ENCODE measurements around the gene RPS6KA1.
A peak's percentile ranks its signal among the peaks of the same experiment; 100 is the strongest.

Gene RPS6KA1

DNA sequence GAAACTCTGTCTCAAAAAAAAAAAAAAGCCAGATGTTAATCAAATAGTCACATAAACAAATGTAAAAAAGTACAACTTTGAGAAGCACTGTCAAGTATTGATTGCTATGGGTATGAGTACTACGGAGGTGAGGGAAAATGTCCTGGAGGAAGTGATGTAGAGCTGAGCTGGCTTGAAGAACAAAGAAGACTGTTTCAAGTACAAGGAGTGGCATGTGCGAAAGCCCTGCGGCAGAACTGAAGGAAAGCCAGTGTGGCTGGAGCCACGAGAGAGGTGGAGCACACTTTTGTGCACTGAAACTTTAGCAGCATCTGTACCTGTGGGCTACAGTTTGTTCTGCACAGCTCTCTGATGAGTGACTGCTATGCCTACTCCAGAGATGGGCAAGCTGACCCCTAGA is 5.4 kb upstream of the RPS6KA1 start:
- Histone ChIP-seq H3K27ac (ENCODE audit: low read depth, low read length) (no peak overlapping the region), H4K8ac (ENCODE audit: low read depth, low read length) (no peak overlapping the region), H3K18ac (ENCODE audit: low read length) (no peak overlapping the region), H2BK5ac (ENCODE audit: low read length) (no peak overlapping the region), H3K36me3 (ENCODE audit: control insufficient read depth, insufficient read depth, low read length) (no peaks in the 10 kb centered on the region), H4K5ac (ENCODE audit: low read length) (no peak overlapping the region), H2AK5ac (ENCODE audit: low read length) (no peak overlapping the region), H3K9ac (ENCODE audit: low read length) (no peak overlapping the region), H3K4ac (ENCODE audit: low read depth, low read length) (no peak overlapping the region), H3K79me2 (ENCODE audit: control insufficient read depth, insufficient read depth, low read length) (no peaks in the 10 kb centered on the region), H3K23ac (ENCODE audit: low read length) (no peak overlapping the region), H3K79me1 (ENCODE audit: low read length) (no peaks in the 10 kb centered on the region), H3K4me1 (ENCODE audit: control insufficient read depth, low read depth, low read length) (no peaks in the 10 kb centered on the region), H3K4me2 (ENCODE audit: low read length) (no peak overlapping the region), H2BK120ac (ENCODE audit: low read depth, low read length) (no peak overlapping the region), H3K56ac (ENCODE audit: low read length) (no peak overlapping the region), H3K4me3 (ENCODE audit: low read length) (no peak overlapping the region), H2BK15ac (replicated peaks; ENCODE audit: low read depth) (no peak overlapping the region), H3K27me3 (ENCODE audit: insufficient read depth, low read length, poor library complexity) (no peaks in the 10 kb centered on the region)
- WGBS (ENCODE audit: extremely low coverage, insufficient coverage, low lambda C conversion rate), result no CpG with 5 or more reads among the region's 4 CpGs
- no peak for DNase-seq

DNA sequence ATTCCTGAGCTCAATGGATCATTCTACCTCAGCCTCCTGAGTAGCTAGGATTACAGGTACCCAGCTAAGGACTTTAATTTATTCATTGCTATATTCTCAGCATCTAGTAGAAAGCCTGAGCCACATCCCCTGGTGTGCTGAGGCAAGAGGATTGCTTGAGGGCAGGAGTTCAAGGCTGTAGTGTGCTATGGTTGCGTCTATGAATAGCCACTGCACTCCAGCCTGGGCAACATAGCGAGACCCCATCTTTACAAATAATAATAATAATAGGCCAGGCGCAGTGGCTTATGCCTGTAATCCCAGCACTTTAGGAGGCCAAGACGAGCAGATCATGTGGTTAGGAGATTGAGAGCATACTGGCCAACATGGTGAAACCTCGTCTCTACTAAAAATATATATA is 3.3 kb upstream of the RPS6KA1 start:
- no peaks in the 10 kb centered on the region for H3K79me2 ChIP-seq (ENCODE audit: control insufficient read depth, insufficient read depth, low read length)
- H3K36me3 ChIP-seq (ENCODE audit: control insufficient read depth, insufficient read depth, low read length), result no peaks in the 10 kb centered on the region
- no peak overlapping the region for H3K9ac ChIP-seq (ENCODE audit: low read length)
- no peak for DNase-seq
- no peak overlapping the region for H3K4me2 ChIP-seq (ENCODE audit: low read length)
- H4K5ac ChIP-seq (ENCODE audit: low read length), result no peak overlapping the region
- H2BK15ac ChIP-seq (replicated peaks; ENCODE audit: low read depth), result no peak overlapping the region
- no peak overlapping the region for H2BK5ac ChIP-seq (ENCODE audit: low read length)
- no peak overlapping the region for H3K4ac ChIP-seq (ENCODE audit: low read depth, low read length)
- no peak overlapping the region for H3K27ac ChIP-seq (ENCODE audit: low read depth, low read length)
- H2BK120ac ChIP-seq (ENCODE audit: low read depth, low read length), result no peak overlapping the region
- no peak overlapping the region for H3K23ac ChIP-seq (ENCODE audit: low read length)
- no peaks in the 10 kb centered on the region for H3K27me3 ChIP-seq (ENCODE audit: insufficient read depth, low read length, poor library complexity)
- H3K56ac ChIP-seq (ENCODE audit: low read length), result no peak overlapping the region
- no peak overlapping the region for H3K4me3 ChIP-seq (ENCODE audit: low read length)
- H3K79me1 ChIP-seq (ENCODE audit: low read length), result peaks cover 7% of the 10 kb centered on the region
- H3K4me1 ChIP-seq (ENCODE audit: control insufficient read depth, low read depth, low read length), result peaks cover 6% of the 10 kb centered on the region
- WGBS (ENCODE audit: extremely low coverage, insufficient coverage, low lambda C conversion rate), result no CpG with 5 or more reads among the region's 5 CpGs
- H2AK5ac ChIP-seq (ENCODE audit: low read length), result no peak overlapping the region
- no peak overlapping the region for H4K8ac ChIP-seq (ENCODE audit: low read depth, low read length)
- H3K18ac ChIP-seq (ENCODE audit: low read length), result no peak overlapping the region

DNA sequence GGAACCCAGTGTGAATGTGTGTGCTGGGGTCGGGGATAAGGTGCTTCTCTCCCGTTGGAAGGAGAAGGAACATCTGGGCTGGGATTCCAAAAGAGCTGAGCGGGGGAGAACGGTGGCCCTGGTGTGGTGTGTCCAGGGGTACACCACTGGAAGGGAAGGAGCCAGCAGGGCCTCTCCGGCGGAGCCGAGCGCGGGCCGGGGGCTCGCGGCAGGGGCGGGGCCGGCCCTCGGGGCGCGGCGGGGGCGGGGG is 231 bp upstream of the RPS6KA1 start:
- Histone ChIP-seq H3K4me1 (ENCODE audit: control insufficient read depth, low read depth, low read length) (peaks cover 8% of the 10 kb centered on the region), H3K27me3 (ENCODE audit: insufficient read depth, low read length, poor library complexity) (no peaks in the 10 kb centered on the region), H3K18ac (ENCODE audit: low read length) (peak overlapping the region; percentile 21), H2BK5ac (ENCODE audit: low read length) (no peak overlapping the region), H3K27ac (ENCODE audit: low read depth, low read length) (no peak overlapping the region), H2BK15ac (replicated peaks; ENCODE audit: low read depth) (no peak overlapping the region), H2BK120ac (ENCODE audit: low read depth, low read length) (peak overlapping the region; percentile 64), H3K23ac (ENCODE audit: low read length) (no peak overlapping the region), H3K9ac (ENCODE audit: low read length) (peak overlapping the region; percentile 73), H3K56ac (ENCODE audit: low read length) (peak overlapping the region; percentile 80), H3K4me2 (ENCODE audit: low read length) (peak overlapping the region; percentile 37), H4K8ac (ENCODE audit: low read depth, low read length) (no peak overlapping the region), H4K5ac (ENCODE audit: low read length) (no peak overlapping the region), H3K4ac (ENCODE audit: low read depth, low read length) (no peak overlapping the region), H3K36me3 (ENCODE audit: control insufficient read depth, insufficient read depth, low read length) (no peaks in the 10 kb centered on the region), H2AK5ac (ENCODE audit: low read length) (no peak overlapping the region), H3K4me3 (ENCODE audit: low read length) (no peak overlapping the region), H3K79me2 (ENCODE audit: control insufficient read depth, insufficient read depth, low read length) (peaks cover 4% of the 10 kb centered on the region), H3K79me1 (ENCODE audit: low read length) (peaks cover 13% of the 10 kb centered on the region)
- peak; percentile 48 for DNase-seq
- no CpG with 5 or more reads among the region's 19 CpGs for WGBS (ENCODE audit: extremely low coverage, insufficient coverage, low lambda C conversion rate)

DNA sequence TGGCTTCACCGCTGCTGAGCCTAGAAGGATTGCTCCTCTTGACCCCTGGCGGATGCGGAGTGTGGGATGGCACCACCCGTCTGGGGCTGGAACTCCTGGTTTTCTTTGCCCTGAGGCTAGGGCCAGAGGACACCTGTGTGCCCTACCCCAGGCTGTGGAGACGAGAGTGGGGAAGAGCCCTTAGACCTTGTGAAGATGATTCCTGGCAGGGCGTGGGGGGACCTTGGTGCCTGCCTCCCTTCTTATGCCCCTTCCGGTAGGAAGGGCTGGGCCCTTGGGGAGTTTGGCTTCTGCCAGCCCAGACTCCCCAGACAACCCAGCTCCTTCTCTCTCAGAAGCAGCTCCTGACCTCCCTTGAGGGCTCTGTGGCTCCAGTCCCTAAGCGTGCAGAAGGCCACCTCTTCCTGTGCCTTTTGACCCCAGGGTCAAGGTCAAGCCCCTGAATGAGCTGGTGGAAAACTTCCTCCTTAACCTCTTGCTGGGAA is 891 bp downstream of the RPS6KA1 start:
- no CpG with 5 or more reads among the region's 8 CpGs for WGBS (ENCODE audit: extremely low coverage, insufficient coverage, low lambda C conversion rate)
- Histone ChIP-seq H2BK5ac (ENCODE audit: low read length) (no peak overlapping the region), H3K18ac (ENCODE audit: low read length) (no peak overlapping the region), H3K4me1 (ENCODE audit: control insufficient read depth, low read depth, low read length) (peaks cover 8% of the 10 kb centered on the region), H3K56ac (ENCODE audit: low read length) (peak overlapping the region; percentile 89), H3K36me3 (ENCODE audit: control insufficient read depth, insufficient read depth, low read length) (no peaks in the 10 kb centered on the region), H3K23ac (ENCODE audit: low read length) (peak overlapping the region; percentile 80), H4K8ac (ENCODE audit: low read depth, low read length) (no peak overlapping the region), H3K4ac (ENCODE audit: low read depth, low read length) (no peak overlapping the region), H2BK15ac (replicated peaks; ENCODE audit: low read depth) (no peak overlapping the region), H4K5ac (ENCODE audit: low read length) (no peak overlapping the region), H3K4me3 (ENCODE audit: low read length) (peak overlapping the region; percentile 81), H2BK120ac (ENCODE audit: low read depth, low read length) (no peak overlapping the region), H2AK5ac (ENCODE audit: low read length) (peak overlapping the region; percentile 74), H3K27me3 (ENCODE audit: insufficient read depth, low read length, poor library complexity) (no peaks in the 10 kb centered on the region), H3K9ac (ENCODE audit: low read length) (peak overlapping the region; percentile 85), H3K4me2 (ENCODE audit: low read length) (peak overlapping the region; percentile 95), H3K79me1 (ENCODE audit: low read length) (peaks cover 15% of the 10 kb centered on the region), H3K79me2 (ENCODE audit: control insufficient read depth, insufficient read depth, low read length) (peaks cover 6% of the 10 kb centered on the region), H3K27ac (ENCODE audit: low read depth, low read length) (peak overlapping the region; percentile 32)
- peak; percentile 32 for DNase-seq

DNA sequence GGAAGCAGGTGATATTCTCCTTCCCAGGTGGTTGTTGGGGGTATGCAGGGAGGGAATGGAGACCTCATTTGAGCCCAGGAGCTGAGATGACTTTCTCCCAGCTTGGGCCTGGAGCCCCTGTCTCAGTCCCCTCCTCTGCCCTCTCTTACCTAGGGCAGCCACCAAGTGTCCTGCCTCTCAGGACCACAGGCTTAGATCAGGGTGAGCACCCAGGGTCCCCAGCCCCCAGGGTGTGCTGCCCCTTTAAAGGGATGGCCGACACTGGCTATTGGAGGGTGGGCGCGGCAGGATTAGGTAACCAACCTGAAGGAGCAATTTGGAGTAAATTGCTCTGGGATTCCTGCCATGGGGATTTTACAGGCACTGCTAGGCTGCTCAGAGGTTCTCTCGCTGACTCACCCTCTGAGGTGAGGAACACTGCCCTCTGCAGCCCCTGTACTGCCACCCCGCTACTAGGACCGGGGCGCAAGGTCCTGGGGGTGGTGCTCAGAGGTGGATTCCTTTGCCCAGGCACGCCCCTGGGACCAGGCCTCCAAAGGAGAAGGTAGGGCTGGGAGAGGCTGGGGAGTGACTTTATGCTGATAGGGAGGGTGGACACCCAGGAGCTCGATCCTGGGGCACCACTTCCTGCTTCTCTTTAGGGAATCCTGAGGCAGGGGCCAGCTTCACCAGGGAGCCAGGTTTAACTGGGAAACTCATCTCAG is 1.5 kb downstream of the RPS6KA1 start:
- Histone ChIP-seq H3K4ac (ENCODE audit: low read depth, low read length) (no peak overlapping the region), H3K4me2 (ENCODE audit: low read length) (peak overlapping the region; percentile 95), H3K9ac (ENCODE audit: low read length) (peak overlapping the region; percentile 85), H2BK120ac (ENCODE audit: low read depth, low read length) (no peak overlapping the region), H2BK15ac (replicated peaks; ENCODE audit: low read depth) (no peak overlapping the region), H3K79me2 (ENCODE audit: control insufficient read depth, insufficient read depth, low read length) (peaks cover 6% of the 10 kb centered on the region), H4K8ac (ENCODE audit: low read depth, low read length) (no peak overlapping the region), H3K18ac (ENCODE audit: low read length) (peak overlapping the region; percentile 18), H2AK5ac (ENCODE audit: low read length) (peak overlapping the region; percentile 62), H4K5ac (ENCODE audit: low read length) (no peak overlapping the region), H3K23ac (ENCODE audit: low read length) (no peak overlapping the region), H3K27ac (ENCODE audit: low read depth, low read length) (peak overlapping the region; percentile 32), H3K4me1 (ENCODE audit: control insufficient read depth, low read depth, low read length) (peaks cover 8% of the 10 kb centered on the region), H3K27me3 (ENCODE audit: insufficient read depth, low read length, poor library complexity) (no peaks in the 10 kb centered on the region), H2BK5ac (ENCODE audit: low read length) (no peak overlapping the region), H3K36me3 (ENCODE audit: control insufficient read depth, insufficient read depth, low read length) (no peaks in the 10 kb centered on the region), H3K56ac (ENCODE audit: low read length) (peak overlapping the region; percentile 89), H3K79me1 (ENCODE audit: low read length) (peaks cover 15% of the 10 kb centered on the region), H3K4me3 (ENCODE audit: low read length) (peak overlapping the region; percentile 81)
- peak; percentile 96 for DNase-seq
- WGBS (ENCODE audit: extremely low coverage, insufficient coverage, low lambda C conversion rate), result no CpG with 5 or more reads among the region's 9 CpGs

DNA sequence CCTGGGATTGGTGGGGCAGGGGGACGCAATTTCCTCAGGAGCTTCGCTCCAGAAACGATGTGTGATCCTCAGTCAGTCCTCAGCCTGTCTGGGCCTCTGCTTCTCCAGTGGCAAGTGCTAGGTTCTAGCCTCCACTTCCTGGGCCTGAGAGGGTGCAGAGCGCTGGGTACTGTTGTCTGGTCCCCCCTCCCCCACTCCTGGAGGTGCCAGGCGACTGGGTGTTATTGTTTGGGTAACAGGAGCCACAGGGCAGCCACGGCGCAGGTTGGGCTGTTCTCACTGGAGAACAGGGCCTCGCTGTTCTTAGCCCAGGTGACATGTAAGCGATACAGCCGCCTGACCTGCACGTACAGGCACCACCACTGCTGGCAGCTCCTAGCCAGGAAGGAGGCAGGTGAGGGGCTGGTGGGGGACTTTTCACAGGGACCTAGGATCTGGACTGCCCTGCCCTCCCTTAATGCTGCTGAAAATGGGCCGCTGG is 2.1 kb downstream of the RPS6KA1 start:
- Histone ChIP-seq H2BK120ac (ENCODE audit: low read depth, low read length) (no peak overlapping the region), H2AK5ac (ENCODE audit: low read length) (no peak overlapping the region), H3K4ac (ENCODE audit: low read depth, low read length) (no peak overlapping the region), H3K4me3 (ENCODE audit: low read length) (no peak overlapping the region), H3K23ac (ENCODE audit: low read length) (no peak overlapping the region), H3K4me1 (ENCODE audit: control insufficient read depth, low read depth, low read length) (peaks cover 8% of the 10 kb centered on the region), H2BK5ac (ENCODE audit: low read length) (no peak overlapping the region), H4K8ac (ENCODE audit: low read depth, low read length) (no peak overlapping the region), H3K36me3 (ENCODE audit: control insufficient read depth, insufficient read depth, low read length) (no peaks in the 10 kb centered on the region), H3K56ac (ENCODE audit: low read length) (peak overlapping the region; percentile 89), H3K27ac (ENCODE audit: low read depth, low read length) (peak overlapping the region; percentile 32), H3K27me3 (ENCODE audit: insufficient read depth, low read length, poor library complexity) (no peaks in the 10 kb centered on the region), H3K9ac (ENCODE audit: low read length) (peak overlapping the region; percentile 54), H3K4me2 (ENCODE audit: low read length) (peak overlapping the region; percentile 16), H2BK15ac (replicated peaks; ENCODE audit: low read depth) (no peak overlapping the region), H4K5ac (ENCODE audit: low read length) (no peak overlapping the region), H3K79me1 (ENCODE audit: low read length) (peaks cover 15% of the 10 kb centered on the region), H3K79me2 (ENCODE audit: control insufficient read depth, insufficient read depth, low read length) (peaks cover 6% of the 10 kb centered on the region), H3K18ac (ENCODE audit: low read length) (peak overlapping the region; percentile 5)
- no CpG with 5 or more reads among the region's 12 CpGs for WGBS (ENCODE audit: extremely low coverage, insufficient coverage, low lambda C conversion rate)
- no peak for DNase-seq
